Stimulated activated CD8-positive, alpha-beta memory T cell treated with anti-CD3 and anti-CD28 coated beads, Interleukin-12 subunit alpha, Interleukin-12 subunit beta, amount 100 ng/mL, for 24 hours (primary cell): Measurements from ENCODE around the gene LRP3.
"Not testable (repeated sequence)": the region's sequence is repeated elsewhere in the genome, so short reads cannot be mapped to it uniquely, and the experiment has no call there.

Experiments
- DNase-seq: peaks from one replicate; pipeline ENCODE4 v3.0.0-alpha.2; 2020; ENCODE audit errors: extremely low read depth

The LRP3 gene

GRCh38 chr19:33193865-33194362, at the start of gene LRP3:
Gene LRP3 (plus strand): TSS chr19:33194330. CDS start chr19:33194786, 456 bp downstream.
- DNase-seq = no peak

GRCh38 chr19:33146209-33146608, 47.9 kb upstream of the LRP3 start:
- DNase-seq = no peak

- DNase-seq = no peak
Measured at GRCh38 chr19:33147538-33147937, 46.6 kb upstream of the LRP3 start.

- no peak for DNase-seq
Measured at GRCh38 chr19:33150852-33151518, 43.1 kb upstream of the LRP3 start.

- no peak for DNase-seq
Measured at GRCh38 chr19:33152176-33152575, 42.0 kb upstream of the LRP3 start.

GRCh38 chr19:33152625-33153024, 41.5 kb upstream of the LRP3 start:
- DNase-seq = not testable (repeated sequence)

GRCh38 chr19:33154313-33154712, 39.8 kb upstream of the LRP3 start:
- DNase-seq = not testable (repeated sequence)

- DNase-seq = no peak
Measured at GRCh38 chr19:33156334-33156733, 37.8 kb upstream of the LRP3 start.

GRCh38 chr19:33157906-33158305, 36.2 kb upstream of the LRP3 start:
- no peak for DNase-seq

- DNase-seq = no peak
Measured at GRCh38 chr19:33158365-33158764, 35.8 kb upstream of the LRP3 start.

- DNase-seq = no peak
Measured at GRCh38 chr19:33159149-33159548, 35.0 kb upstream of the LRP3 start.

- DNase-seq = no peak
Measured at GRCh38 chr19:33159893-33160292, 34.2 kb upstream of the LRP3 start.

GRCh38 chr19:33161201-33161600, 32.9 kb upstream of the LRP3 start:
- no peak for DNase-seq

GRCh38 chr19:33163481-33163880, 30.6 kb upstream of the LRP3 start:
- DNase-seq = no peak

- DNase-seq = not testable (repeated sequence)
Measured at GRCh38 chr19:33166037-33166436, 28.1 kb upstream of the LRP3 start.

- DNase-seq = no peak
Measured at GRCh38 chr19:33167438-33167837, 26.7 kb upstream of the LRP3 start.

- no peak for DNase-seq
Measured at GRCh38 chr19:33168528-33168927, 25.6 kb upstream of the LRP3 start.

GRCh38 chr19:33171222-33171795, 22.8 kb upstream of the LRP3 start:
- DNase-seq = no peak

GRCh38 chr19:33171916-33172359, 22.2 kb upstream of the LRP3 start:
- DNase-seq = no peak

- no peak for DNase-seq
Measured at GRCh38 chr19:33174186-33174585, 19.9 kb upstream of the LRP3 start.

GRCh38 chr19:33175156-33175782, 18.9 kb upstream of the LRP3 start:
- no peak for DNase-seq

- DNase-seq = no peak
Measured at GRCh38 chr19:33175886-33176669, 18.1 kb upstream of the LRP3 start.
